Measurements from ENCODE around the gene CDIP1. TPM values are rescaled to one million over a fixed set of nuclear protein-coding genes. Genes with fewer than 3 reads are reported as not detected.

The CDIP1 gene
- total RNA-seq, 1 donor from 2014 or later, result 11.1 TPM

- no peak for DNase-seq
Measured at GRCh38 chr16:4513086-4513860, 25.3 kb downstream of the CDIP1 start.

GRCh38 chr16:4512473-4512872 is 26.1 kb downstream of the CDIP1 start:
- DNase-seq, result no peak

GRCh38 chr16:4511441-4512082 is 27.0 kb downstream of the CDIP1 start:
- no peak for DNase-seq

- no peak for DNase-seq
Measured at GRCh38 chr16:4510747-4511426, 27.7 kb downstream of the CDIP1 start.

DNA sequence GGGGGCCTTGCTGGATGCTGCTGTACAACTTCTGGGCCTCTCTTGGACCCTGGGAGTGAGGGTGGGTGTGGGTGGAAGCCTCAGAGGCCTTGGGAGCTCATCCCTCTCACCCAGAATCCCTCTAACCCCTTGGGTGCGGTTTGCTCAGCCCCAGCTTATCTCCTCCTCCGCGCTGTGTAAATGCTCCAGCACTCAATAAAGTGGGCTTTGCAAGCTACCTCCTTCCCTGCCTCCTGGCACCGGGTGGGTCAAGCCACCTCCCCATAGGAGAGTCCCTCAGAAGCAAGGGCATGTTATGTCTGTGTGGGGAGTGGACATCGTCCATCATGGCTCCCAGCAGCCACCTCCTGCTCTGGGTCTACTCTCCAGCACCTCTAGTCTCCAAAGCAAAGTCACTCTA is 28.4 kb downstream of the CDIP1 start:
- no peak for DNase-seq

GRCh38 chr16:4509420-4509819 is 29.2 kb downstream of the CDIP1 start:
- no peak for DNase-seq

DNA sequence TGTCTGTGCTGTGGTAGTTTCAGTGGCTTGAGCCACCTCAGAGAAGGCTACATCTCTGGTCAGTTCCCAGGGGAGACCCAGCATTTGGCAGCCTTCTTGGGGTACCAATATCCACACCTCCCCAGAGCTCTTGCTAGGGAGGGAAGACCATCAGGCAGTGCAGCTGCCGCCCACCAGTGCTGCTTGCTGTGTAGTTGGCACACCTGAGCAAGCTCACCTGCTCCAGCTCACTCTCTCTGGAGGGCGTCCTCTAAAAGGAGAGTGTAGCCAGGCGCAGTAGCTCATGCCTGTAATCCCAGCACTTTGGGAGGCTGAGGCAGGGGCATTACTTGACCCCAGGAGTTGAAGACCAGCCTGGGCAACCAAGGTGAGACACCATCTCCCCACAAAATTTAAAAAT is 29.8 kb downstream of the CDIP1 start:
- DNase-seq, result no peak

DNA sequence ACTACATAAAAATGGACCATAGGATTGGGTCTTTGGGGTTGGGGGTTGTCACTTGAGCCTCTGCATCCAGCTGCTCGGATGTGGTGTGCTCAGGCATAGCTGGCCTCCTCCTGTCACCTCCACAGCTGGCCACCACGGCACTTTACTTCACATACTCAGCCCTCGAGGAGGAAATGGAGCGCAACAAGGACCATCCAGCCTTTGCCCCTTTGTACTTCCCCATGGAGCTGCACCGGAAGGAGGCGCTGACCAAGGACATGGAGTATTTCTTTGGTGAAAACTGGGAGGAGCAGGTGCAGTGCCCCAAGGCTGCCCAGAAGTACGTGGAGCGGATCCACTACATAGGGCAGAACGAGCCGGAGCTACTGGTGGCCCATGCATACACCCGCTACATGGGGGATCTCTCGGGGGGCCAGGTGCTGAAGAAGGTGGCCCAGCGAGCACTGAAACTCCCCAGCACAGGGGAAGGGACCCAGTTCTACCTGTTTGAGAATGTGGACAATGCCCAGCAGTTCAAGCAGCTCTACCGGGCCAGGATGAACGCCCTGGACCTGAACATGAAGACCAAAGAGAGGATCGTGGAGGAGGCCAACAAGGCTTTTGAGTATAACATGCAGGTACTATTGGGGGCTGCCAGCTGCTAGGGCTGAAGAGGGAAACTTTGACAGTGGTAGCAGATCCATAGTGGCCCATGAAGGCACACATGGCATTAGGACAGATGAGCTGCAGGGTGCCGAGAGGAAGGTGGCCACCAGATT is 30.8 kb downstream of the CDIP1 start:
- DNase-seq, result no peak

- DNase-seq, result peak; percentile 57
Measured at GRCh38 chr16:4506450-4506849, 32.1 kb downstream of the CDIP1 start.

- DNase-seq, result no peak
Measured at GRCh38 chr16:4505356-4506147, 33.0 kb downstream of the CDIP1 start.

- DNase-seq, result no peak
Measured at GRCh38 chr16:4501071-4501478, 37.5 kb downstream of the CDIP1 start.

DNA sequence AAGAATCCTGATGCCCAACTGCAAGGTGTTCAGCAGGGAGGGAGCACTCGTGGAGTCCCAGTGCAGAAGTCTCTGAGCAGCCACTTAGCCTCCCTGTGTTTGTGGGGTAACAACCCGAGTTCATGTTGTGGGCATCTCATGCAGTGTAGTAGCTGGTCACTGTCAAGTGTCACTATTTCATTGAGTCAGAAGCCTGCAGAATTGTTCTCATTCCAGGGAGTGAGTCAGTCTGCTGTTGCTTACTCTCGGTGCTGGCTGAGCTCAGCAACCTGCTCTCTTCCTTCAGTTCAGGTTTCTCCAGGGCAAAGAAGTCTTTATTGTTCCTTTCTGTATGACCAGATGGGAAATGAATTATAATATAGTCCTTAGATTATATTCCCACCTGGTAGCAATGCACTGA is 38.3 kb downstream of the CDIP1 start:
- no peak for DNase-seq

DNA sequence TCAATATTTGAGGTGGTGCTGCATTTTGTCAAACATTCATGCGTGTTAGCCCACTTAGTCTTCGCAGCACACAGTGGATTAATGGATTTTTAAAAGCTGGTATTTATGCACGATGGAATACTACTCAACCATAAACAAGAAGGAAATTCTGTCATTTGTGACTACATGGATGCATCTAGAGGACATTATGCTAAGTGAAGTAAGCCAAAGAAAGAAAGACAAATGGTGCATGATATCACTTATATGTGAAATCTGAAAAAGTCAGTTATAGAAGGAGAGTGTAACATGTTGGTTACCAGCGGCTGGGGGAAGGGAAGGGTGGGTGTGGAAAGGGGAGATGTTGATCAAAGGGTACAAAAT is 39.4 kb downstream of the CDIP1 start:
- DNase-seq, result no peak

DNA sequence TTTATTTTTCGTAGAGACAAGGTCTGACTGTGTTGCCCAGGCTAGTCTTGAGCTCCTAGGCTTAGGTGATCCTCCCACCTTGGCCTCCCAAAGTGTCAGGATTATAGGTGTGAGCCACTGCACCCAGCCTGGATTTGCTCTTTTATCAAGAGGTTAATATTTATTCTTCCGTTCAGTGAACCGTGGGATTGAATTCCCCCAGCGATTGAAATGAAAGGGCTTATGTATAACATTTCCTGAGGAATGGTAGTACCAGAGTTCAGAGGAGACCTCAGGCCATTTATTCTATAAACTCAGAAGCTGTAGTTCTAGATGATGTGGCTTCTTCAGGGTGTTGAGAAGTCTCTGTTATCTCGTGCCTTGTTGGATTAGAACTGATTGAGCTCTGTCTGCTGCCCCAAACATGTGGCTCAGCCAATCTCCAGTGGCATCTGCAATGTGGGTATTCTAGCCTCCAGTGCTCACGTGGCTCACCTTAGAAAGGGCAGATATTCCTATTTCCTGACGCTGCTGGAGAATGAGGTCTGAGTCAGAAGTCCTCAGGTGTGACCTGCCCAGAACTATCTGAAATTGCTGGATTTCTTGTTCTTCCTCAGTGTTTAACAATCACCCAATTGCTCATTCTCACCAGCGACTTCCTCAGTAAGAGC is 39.9 kb downstream of the CDIP1 start:
- no peak for DNase-seq

DNA sequence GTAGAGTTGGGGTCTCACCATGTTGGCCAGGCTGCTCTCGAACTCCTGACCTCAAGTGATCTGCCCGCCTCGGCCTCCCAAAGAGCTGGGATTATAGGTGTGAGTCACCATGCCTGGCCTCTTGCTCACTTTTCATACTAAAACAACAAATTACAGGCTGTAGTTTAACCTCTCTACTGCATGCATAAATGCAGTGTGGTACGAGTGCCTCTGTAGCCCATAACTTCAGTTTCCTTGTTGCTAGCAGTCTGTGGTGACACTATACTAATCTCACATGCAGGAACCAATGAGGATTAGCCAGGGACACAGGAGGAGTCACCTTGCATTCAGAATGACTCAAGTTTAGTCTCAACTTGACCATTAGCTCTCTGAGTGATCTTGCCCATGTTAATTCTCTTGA is 42.3 kb downstream of the CDIP1 start:
- no peak for DNase-seq

DNA sequence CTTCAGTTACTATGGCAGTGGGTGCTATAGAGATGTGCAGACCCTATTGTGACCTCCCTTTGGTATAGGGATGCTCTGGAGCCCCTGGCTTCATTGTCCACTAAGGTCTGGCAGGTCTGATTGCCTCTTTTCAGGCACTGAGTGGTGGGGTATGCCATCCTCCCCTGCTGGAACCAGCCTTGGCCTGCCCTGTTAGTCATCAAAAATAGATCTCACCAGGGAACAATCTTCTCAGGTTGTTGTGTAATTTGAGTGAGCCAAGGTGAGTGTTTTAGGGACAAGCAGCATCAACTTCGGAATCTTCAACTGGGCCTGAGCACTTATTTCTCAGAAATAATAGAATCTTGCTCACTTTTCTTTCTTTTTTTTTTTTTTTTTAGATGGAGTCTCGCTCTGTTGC is 42.8 kb downstream of the CDIP1 start:
- no peak for DNase-seq

DNA sequence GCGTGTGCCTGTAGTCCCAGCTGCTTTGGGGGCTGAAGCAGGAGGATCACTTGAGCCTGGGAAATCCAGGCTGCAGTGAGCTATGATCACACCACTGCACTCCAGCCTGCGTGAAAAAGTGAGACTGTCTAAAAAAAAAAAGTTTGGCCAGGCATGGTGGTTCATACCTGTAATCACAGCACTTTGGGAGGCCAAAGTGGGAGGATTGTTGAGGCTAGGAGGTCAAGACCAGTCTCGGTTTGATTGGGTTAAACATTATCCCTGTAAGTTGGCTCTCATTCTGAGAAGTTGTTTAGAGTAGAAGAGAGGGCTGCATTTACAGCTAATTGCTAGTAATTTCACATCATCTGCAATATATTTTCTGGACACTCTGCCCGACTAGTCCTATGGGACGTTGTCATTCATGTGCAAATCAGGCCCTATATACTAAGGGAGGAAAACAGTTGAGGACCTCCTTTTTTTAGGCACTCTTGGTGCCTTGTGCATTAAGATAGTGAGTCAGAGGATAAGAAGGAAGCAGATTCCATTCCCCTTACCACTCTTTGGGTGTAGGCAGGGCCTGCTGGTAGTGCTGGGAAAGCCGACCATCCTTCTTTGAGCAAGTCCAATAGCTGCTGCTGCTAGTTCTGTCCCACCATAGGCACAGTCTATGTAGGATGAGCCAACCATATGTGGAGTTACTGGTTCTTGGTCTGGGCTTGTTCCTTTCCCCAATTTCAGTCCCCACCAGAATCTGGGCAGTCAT is 43.7 kb downstream of the CDIP1 start:
- no peak for DNase-seq

DNA sequence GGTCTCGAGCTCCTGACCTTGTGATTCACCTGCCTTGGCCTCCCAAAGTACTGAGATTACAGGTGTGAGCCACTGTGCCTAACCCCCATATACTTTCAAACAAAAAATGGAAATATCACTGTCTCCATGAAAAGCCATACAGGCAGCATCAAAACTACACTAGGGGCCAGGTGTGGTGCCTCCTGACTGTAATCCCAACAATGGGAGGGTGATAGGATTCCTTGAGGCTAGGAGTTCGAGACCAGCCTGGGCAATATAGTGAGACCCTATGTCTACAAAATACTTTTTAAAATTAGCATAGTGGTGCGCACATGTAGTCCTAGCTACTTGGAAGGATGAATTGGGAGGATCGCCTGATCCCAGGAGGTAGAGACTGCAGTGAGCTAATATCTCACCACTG is 46.7 kb downstream of the CDIP1 start:
- no peak for DNase-seq

DNA sequence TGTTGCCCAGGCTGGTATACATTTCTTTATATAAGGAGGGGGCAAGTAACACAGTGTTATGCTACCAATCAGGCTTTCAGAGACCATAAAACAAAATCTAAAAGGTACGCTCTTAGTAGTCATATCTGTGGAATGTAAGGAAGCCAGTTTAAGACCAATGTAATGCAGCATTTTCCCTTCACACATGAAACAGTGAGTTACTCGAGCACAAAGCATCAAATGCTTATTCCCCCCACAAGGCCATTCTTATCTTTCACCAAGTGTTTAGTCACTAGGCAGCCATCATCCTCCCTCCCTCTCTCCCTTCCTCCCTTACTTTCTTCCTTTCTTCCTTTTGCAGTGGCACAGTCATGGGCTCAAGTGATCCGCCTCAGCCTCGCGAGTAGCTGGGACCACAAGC is 49.5 kb downstream of the CDIP1 start:
- no peak for DNase-seq

- DNase-seq, result no peak
Measured at GRCh38 chr16:4488499-4488967, 50.0 kb downstream of the CDIP1 start.

Measured in occipital lobe (tissue), 2 donors.